CD4-positive, alpha-beta T cell treated with Interleukin-17A for 1 hour (primary cell): ENCODE measurements around the gene MITF.

Experiments
- DNase-seq: peaks from one replicate; pipeline ENCODE4 v3.0.0-alpha.2; 2020

Gene MITF

GRCh38 chr3:69739204-69740102 is at the start of gene MITF:
MITF (plus strand) TSS chr3:69739464; CDS start chr3:69739598, 134 bp downstream.
- DNase-seq, result peak; percentile 21

GRCh38 chr3:69691860-69692259 is 47.4 kb upstream of the MITF start:
- no peak for DNase-seq

- no peak for DNase-seq
Observed at GRCh38 chr3:69692761-69693160, 46.5 kb upstream of the MITF start.

GRCh38 chr3:69695443-69695842 is 43.8 kb upstream of the MITF start:
- DNase-seq, result no peak

- DNase-seq, result no peak
Observed at GRCh38 chr3:69695933-69696332, 43.3 kb upstream of the MITF start.

- no peak for DNase-seq
Observed at GRCh38 chr3:69696367-69696766, 42.9 kb upstream of the MITF start.

- DNase-seq, result no peak
Observed at GRCh38 chr3:69697381-69697780, 41.9 kb upstream of the MITF start.

GRCh38 chr3:69698728-69699127 is 40.5 kb upstream of the MITF start:
- DNase-seq, result no peak

- DNase-seq, result no peak
Observed at GRCh38 chr3:69699183-69699582, 40.1 kb upstream of the MITF start.

- no peak for DNase-seq
Observed at GRCh38 chr3:69700949-69701348, 38.3 kb upstream of the MITF start.

GRCh38 chr3:69710153-69710977 is 28.9 kb upstream of the MITF start:
- no peak for DNase-seq

- no peak for DNase-seq
Observed at GRCh38 chr3:69712269-69712668, 27.0 kb upstream of the MITF start.

GRCh38 chr3:69712933-69713332 is 26.3 kb upstream of the MITF start:
- DNase-seq, result no peak

- DNase-seq, result no peak
Observed at GRCh38 chr3:69715204-69715603, 24.1 kb upstream of the MITF start.

GRCh38 chr3:69716119-69716518 is 23.1 kb upstream of the MITF start:
- DNase-seq, result no peak

- no peak for DNase-seq
Observed at GRCh38 chr3:69718866-69719586, 20.2 kb upstream of the MITF start.

- DNase-seq, result no peak
Observed at GRCh38 chr3:69719587-69720122, 19.6 kb upstream of the MITF start.

GRCh38 chr3:69720824-69721223 is 18.4 kb upstream of the MITF start:
- DNase-seq, result no peak

GRCh38 chr3:69723389-69723788 is 15.9 kb upstream of the MITF start:
- no peak for DNase-seq

- no peak for DNase-seq
Observed at GRCh38 chr3:69724722-69725435, 14.4 kb upstream of the MITF start.

GRCh38 chr3:69725994-69726571 is 13.2 kb upstream of the MITF start:
- no peak for DNase-seq
